ENCODE data around the gene COTL1. TPM values are rescaled to one million over a fixed set of nuclear protein-coding genes. Genes with fewer than 3 reads are reported as not detected.

COTL1 gene
- total RNA-seq, 2 experiments from 2014 or later, result 179 to 181 TPM

- H3K9me3 Mint-ChIP-seq, result no peaks in the 10 kb centered on the region
- ATAC-seq (ENCODE audit: poor library complexity), result no peak
- H3K4me1 Mint-ChIP-seq (ENCODE audit: low read depth), result no peaks in the 10 kb centered on the region
- intact Hi-C loops (cut with DNase I, micrococcal nuclease), result loop anchor here in 1 of 2 experiments (10.0 kb wide), 1 partner anchor 47 kb away; no protein-coding TSS in a partner anchor
- no peaks in the 10 kb centered on the region for H3K27me3 Mint-ChIP-seq
- Histone ChIP-seq H3K4me3 (ENCODE audit: low read length) (no peak overlapping the region), H3K36me3 (ENCODE audit: insufficient read depth, low read length) (peaks cover 36% of the 10 kb centered on the region), H3K27me3 (ENCODE audit: control insufficient read depth in 1 of 2, insufficient read depth in 2 of 2, low read length in 2 of 2) (no peaks in the 10 kb centered on the region), H3K27ac (ENCODE audit: low read depth in 1 of 2, low read length in 2 of 2) (no peak overlapping the region), H3K4me1 (ENCODE audit: insufficient read depth, low read length) (peaks cover 2% of the 10 kb centered on the region), H3K9me3 (ENCODE audit: control insufficient read depth in 1 of 2, insufficient read depth in 1 of 2, low read length in 2 of 2) (no peaks in the 10 kb centered on the region)
- no peak for TF ChIP-seq CTCF (IDR thresholded peaks at IDR 0.05)
- POLR2A ChIA-PET, result no interaction called here
- CTCF ChIA-PET, result interaction anchor here (1.2 to 1.4 kb wide), 2 partner anchors 11 to 39 kb away, joined by 3 read pairs; no protein-coding TSS in a partner anchor
- H3K27ac Mint-ChIP-seq, result no peak overlapping the region
- peaks cover 44% of the 10 kb centered on the region for H3K36me3 Mint-ChIP-seq (ENCODE audit: low read depth)
- peak in 2 of 14 experiments; percentile 43 to 47 for DNase-seq
- H3K4me3 Mint-ChIP-seq, result no peak overlapping the region
Observed at GRCh38 chr16:84562174-84562815, 55.6 kb downstream of the COTL1 start.

GRCh38 chr16:84561291-84561690, 56.6 kb downstream of the COTL1 start:
- ChIA-PET POLR2A (interaction anchor here (0.6 kb wide), 1 partner anchor 42 kb away, joined by 3 read pairs; no protein-coding TSS in a partner anchor), CTCF (interaction anchor here (1.4 kb wide), 1 partner anchor 10 kb away, joined by 3 read pairs; no protein-coding TSS in a partner anchor)
- H3K27me3 ChIP-seq (ENCODE audit: control insufficient read depth in 1 of 2, insufficient read depth in 2 of 2, low read length in 2 of 2), result no peaks in the 10 kb centered on the region
- no peak overlapping the region for H3K27ac ChIP-seq (ENCODE audit: low read depth in 1 of 2, low read length in 2 of 2)
- H3K4me3 Mint-ChIP-seq, result no peak overlapping the region
- H3K36me3 ChIP-seq (ENCODE audit: insufficient read depth, low read length), result peaks cover 26% of the 10 kb centered on the region
- ATAC-seq (ENCODE audit: poor library complexity) (no peak), DNase-seq (no peak)
- H3K27me3 Mint-ChIP-seq, result no peaks in the 10 kb centered on the region
- no peak overlapping the region for H3K27ac Mint-ChIP-seq
- no peaks in the 10 kb centered on the region for H3K9me3 ChIP-seq (ENCODE audit: control insufficient read depth in 1 of 2, insufficient read depth in 1 of 2, low read length in 2 of 2)
- no peak for TF ChIP-seq CTCF (IDR thresholded peaks at IDR 0.05)
- no peaks in the 10 kb centered on the region for H3K9me3 Mint-ChIP-seq
- intact Hi-C loops (cut with DNase I, micrococcal nuclease), result loop anchor here in 1 of 2 experiments (10.0 kb wide), 1 partner anchor 46 kb away; no protein-coding TSS in a partner anchor
- H3K4me1 ChIP-seq (ENCODE audit: insufficient read depth, low read length), result peaks cover 2% of the 10 kb centered on the region
- no peak overlapping the region for H3K4me3 ChIP-seq (ENCODE audit: low read length)
- H3K36me3 Mint-ChIP-seq (ENCODE audit: low read depth), result peaks cover 34% of the 10 kb centered on the region
- no peaks in the 10 kb centered on the region for H3K4me1 Mint-ChIP-seq (ENCODE audit: low read depth)

GRCh38 chr16:84560269-84560668, 57.6 kb downstream of the COTL1 start:
- no peak for TF ChIP-seq CTCF (IDR thresholded peaks at IDR 0.05)
- Histone ChIP-seq H3K27ac (ENCODE audit: low read depth in 1 of 2, low read length in 2 of 2) (no peak overlapping the region), H3K4me3 (ENCODE audit: low read length) (no peak overlapping the region), H3K36me3 (ENCODE audit: insufficient read depth, low read length) (peaks cover 16% of the 10 kb centered on the region), H3K4me1 (ENCODE audit: insufficient read depth, low read length) (peaks cover 2% of the 10 kb centered on the region), H3K27me3 (ENCODE audit: control insufficient read depth in 1 of 2, insufficient read depth in 2 of 2, low read length in 2 of 2) (no peaks in the 10 kb centered on the region), H3K9me3 (ENCODE audit: control insufficient read depth in 1 of 2, insufficient read depth in 1 of 2, low read length in 2 of 2) (no peaks in the 10 kb centered on the region)
- Mint-ChIP-seq H3K4me3 (no peak overlapping the region), H3K4me1 (ENCODE audit: low read depth) (peaks cover 7% of the 10 kb centered on the region), H3K36me3 (ENCODE audit: low read depth) (peaks cover 24% of the 10 kb centered on the region), H3K27me3 (no peaks in the 10 kb centered on the region), H3K27ac (no peak overlapping the region), H3K9me3 (no peaks in the 10 kb centered on the region)
- POLR2A ChIA-PET, result interaction anchor here (1.1 kb wide), 1 partner anchor 41 kb away, joined by 3 read pairs; no protein-coding TSS in a partner anchor
- CTCF ChIA-PET, result no interaction called here
- DNase-seq, result no peak
- ATAC-seq (ENCODE audit: poor library complexity), result no peak
- intact Hi-C loops (cut with DNase I, micrococcal nuclease), result loop anchor here in 1 of 2 experiments (10.0 kb wide), 1 partner anchor 45 kb away; no protein-coding TSS in a partner anchor

Measured in CD4-positive, alpha-beta T cell (primary cell).